Gastrocnemius medialis (tissue), 4 donors: ENCODE measurements around the gene GAGE12D.
"Not testable (repeated sequence)": the region's sequence is repeated elsewhere in the genome, so short reads cannot be mapped to it uniquely, and the experiment has no call there.

Experiments
- CTCF ChIP-seq, 5 experiments: fragments of 450-650 bp in 3 of 5; fragments of 200-600 bp in 2 of 5; sonication (generic) in 2 of 5; IDR thresholded peaks in 4 of 5; conservative IDR thresholded peaks in 1 of 5; 1 replicate in 4 of 5; 2 replicates in 1 of 5; pipeline ENCODE4 v1.5.1; 2016 to 2019; ENCODE audit warnings: antibody characterized with exemption in 5 of 5, mild to moderate bottlenecking in 3 of 5, moderate library complexity in 3 of 5
- POLR2A ChIP-seq, 2 donors: fragments of 450-650 bp; IDR thresholded peaks; one replicate each; pipeline ENCODE4 v1.6.1; 2017; ENCODE audit warnings: antibody characterized with exemption in 2 of 2, mild to moderate bottlenecking in 2 of 2, moderate library complexity in 2 of 2

GRCh38 chrX:49531877-49532276, 9.7 kb upstream of the GAGE12D start, which contains the start of gene GAGE12C:
- not testable (repeated sequence) for TF ChIP-seq CTCF (IDR thresholded peaks at IDR 0.05 in 4 of 5, conservative IDR thresholded peaks at IDR 0.05 in 1 of 5); POLR2A (IDR thresholded peaks at IDR 0.05)
